Stimulated activated CD4-positive, alpha-beta T cell treated with anti-CD3 and anti-CD28 coated beads, Interleukin-4, amount 100 ng/mL, for 1 hour (primary cell): ENCODE results near the gene PSME1.
"Not testable (repeated sequence)": the region's sequence is repeated elsewhere in the genome, so short reads cannot be mapped to it uniquely, and the experiment has no call there.

Experiments used
- DNase-seq: peaks from one replicate; pipeline ENCODE4 v3.0.0-alpha.2; 2020

Gene PSME1

DNA sequence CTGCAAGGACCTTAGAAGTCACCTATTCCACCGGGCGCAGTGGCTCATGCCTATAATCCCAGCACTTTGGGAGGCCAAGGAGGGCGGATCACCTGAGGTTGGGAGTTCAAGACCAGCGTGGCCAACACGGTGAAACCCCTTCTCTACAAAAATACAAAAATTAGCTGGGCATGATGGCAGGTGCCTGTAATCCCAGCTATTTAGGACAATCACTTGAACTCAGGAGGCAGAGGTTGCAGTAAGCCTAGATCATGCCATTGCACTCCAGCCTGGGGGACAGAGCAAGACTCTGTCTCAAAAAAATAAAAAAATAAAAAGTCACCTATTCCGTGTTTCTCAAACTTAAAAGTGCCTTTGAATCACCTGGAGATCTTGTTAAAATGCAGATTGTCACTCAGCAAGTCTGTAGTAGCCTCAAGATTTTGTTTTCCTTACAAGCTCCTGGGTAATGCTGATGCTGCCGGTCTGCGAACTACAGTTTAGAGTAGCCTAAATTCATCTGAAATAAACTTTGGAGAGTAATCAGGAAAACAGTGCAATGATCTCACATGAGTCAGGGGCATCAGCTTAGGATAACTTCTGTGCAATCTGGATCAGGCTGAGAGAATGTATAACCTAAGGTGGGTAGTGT is 30.3 kb upstream of the PSME1 start:
- DNase-seq = not testable (repeated sequence)

GRCh38 chr14:24106672-24107271 is 29.2 kb upstream of the PSME1 start:
- no peak for DNase-seq

- DNase-seq = no peak
Observed at GRCh38 chr14:24108336-24108874, 27.6 kb upstream of the PSME1 start.

DNA sequence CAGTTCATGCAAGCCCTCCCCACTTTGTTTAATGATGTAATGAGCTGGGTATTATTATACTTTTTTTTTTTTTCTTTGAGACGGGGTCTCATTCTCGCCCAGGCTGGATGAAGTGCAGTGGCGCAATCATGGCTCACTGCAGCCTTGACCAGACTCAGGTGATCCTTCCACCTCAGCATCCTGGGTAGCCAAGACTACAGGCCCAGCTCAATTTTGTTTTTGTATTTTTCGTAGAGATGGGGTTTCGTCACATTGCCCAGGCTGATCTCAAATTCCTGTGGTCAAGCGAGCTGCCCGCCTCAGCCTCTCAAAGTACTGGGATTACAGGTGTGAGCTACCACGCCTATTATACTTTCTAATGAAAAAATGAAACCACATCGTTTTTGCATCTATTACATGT is 25.9 kb upstream of the PSME1 start:
- DNase-seq = no peak

DNA sequence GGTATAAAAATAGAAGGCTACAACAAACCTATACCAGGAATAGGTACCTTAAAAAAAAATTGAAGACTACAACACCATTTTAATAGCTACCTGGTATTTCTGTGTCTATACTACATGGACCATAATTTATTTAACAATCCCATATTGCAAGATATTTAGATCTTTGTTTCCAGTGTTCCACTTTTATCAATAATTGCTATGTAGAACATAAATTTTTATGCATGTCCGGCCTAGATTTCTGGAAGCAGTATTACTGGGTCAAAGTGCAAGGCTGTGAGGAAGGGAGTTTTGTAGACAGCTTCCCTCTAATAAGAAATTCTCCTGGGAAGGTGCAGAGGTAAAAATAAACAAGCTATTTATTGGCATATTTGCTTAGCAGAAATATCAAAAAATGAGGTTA is 25.5 kb upstream of the PSME1 start:
- DNase-seq = no peak

GRCh38 chr14:24113379-24113800 is 22.6 kb upstream of the PSME1 start:
- DNase-seq = no peak

- DNase-seq = peak; percentile 69
Observed at GRCh38 chr14:24113801-24114531, 22.0 kb upstream of the PSME1 start.

DNA sequence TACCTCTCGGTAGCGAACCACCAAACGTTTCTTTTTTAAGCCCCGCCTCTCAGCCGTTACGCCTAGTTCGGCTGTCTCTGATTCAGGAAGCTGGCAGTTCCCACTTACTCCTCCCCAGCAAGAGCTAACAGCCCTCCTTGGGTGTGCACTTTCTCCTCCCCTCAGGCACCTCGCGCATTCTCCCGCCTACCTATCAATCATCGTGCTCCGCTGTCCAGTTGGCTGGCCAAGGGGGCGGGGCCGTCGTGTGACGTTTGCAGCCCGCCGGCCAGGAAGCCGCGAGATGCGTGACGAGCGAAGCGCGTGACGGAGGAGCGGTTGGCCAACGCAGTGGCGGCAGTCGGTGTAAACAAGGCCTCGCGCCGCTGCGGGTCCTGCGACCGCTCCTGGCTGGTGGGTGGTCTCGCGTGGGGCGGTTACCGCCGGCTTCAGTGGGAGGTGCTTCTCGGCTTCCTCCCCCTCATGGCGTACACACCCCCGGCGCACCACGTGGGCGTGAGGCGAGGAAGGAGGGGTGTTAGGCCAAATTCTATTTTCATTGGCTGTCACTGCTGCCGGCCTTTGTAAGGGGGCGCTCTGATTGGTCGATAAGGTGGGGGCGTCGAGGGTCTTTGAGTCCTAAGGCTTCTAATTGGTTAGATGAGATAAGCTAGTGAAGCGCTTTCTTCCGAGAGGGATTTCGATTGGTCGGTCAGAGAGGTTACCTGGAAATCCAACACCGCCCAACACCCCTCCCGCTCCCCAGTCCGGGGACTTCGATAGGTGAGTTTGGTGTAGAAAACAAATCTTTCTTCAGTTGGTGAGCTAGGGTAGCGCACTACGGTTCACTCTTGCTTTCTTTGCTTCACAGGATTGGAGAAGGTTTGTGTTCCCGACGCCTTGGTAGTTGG is 21.2 kb upstream of the PSME1 start, which contains the start of the genes DCAF11 and NRL:
Gene DCAF11, plus strand, starts transcription at position 246 of the 890 bp plus-strand sequence. CDS start 818 bp downstream, outside the sequence.
Gene NRL, minus strand, starts transcription at position 418 of the 890 bp plus-strand sequence. CDS start 32,101 bp downstream, outside the sequence.
- peak; percentile 97 for DNase-seq

GRCh38 chr14:24115422-24116127 is 20.4 kb upstream of the PSME1 start:
- DNase-seq = no peak

- no peak for DNase-seq
Observed at GRCh38 chr14:24116128-24116814, 19.7 kb upstream of the PSME1 start.

- DNase-seq = no peak
Observed at GRCh38 chr14:24117179-24117578, 18.8 kb upstream of the PSME1 start.

DNA sequence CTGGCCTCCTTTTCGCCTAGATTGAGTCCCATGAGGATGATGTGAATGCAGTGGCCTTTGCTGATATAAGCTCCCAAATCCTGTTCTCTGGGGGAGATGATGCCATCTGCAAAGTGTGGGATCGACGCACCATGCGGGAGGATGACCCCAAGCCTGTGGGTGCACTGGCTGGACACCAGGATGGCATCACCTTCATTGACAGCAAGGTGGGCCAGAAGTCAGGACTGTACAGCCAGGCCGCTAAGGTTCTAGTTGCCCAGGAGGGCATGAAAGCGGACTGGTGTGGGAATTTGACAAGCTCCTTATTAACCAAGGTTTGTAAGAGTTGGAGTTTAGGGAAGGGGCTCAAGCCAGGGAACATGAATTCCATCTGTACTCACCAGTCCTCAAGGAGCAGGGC is 16.3 kb upstream of the PSME1 start:
- DNase-seq = no peak

- no peak for DNase-seq
Observed at GRCh38 chr14:24121210-24121609, 14.8 kb upstream of the PSME1 start.

DNA sequence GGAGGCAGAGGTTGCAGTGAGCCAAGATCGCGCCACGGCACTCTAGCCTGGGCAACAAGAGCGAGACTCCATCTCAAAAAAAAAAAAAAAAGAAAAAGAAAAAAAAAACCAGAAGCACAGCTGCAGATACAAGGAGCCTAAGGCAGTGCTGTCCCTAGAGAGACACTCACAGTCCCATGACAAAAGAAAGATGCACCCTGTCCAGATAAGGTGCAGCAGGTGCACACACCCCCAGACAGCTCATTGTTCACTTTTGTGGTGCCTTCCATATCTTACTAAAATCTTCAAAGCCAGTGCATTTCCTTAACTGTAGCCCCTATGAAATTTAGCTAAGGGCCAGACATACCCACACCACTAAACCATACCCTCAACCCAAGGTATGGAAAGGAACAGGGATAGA is 13.6 kb upstream of the PSME1 start:
- no peak for DNase-seq

DNA sequence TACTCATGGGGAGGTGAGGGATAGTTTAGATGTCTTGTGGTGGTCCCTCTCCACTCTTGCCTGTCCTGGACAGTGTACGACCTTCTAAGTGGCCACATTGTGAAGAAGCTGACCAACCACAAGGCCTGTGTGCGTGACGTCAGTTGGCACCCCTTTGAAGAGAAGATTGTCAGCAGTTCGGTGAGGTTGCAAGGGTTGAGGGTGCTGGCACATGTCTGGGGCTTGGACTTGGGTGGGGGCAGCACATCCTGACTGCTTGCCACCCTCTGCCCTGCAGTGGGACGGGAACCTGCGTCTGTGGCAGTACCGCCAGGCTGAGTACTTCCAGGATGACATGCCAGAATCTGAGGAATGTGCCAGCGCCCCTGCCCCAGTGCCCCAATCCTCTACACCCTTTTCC is 13.1 kb upstream of the PSME1 start:
- no peak for DNase-seq

DNA sequence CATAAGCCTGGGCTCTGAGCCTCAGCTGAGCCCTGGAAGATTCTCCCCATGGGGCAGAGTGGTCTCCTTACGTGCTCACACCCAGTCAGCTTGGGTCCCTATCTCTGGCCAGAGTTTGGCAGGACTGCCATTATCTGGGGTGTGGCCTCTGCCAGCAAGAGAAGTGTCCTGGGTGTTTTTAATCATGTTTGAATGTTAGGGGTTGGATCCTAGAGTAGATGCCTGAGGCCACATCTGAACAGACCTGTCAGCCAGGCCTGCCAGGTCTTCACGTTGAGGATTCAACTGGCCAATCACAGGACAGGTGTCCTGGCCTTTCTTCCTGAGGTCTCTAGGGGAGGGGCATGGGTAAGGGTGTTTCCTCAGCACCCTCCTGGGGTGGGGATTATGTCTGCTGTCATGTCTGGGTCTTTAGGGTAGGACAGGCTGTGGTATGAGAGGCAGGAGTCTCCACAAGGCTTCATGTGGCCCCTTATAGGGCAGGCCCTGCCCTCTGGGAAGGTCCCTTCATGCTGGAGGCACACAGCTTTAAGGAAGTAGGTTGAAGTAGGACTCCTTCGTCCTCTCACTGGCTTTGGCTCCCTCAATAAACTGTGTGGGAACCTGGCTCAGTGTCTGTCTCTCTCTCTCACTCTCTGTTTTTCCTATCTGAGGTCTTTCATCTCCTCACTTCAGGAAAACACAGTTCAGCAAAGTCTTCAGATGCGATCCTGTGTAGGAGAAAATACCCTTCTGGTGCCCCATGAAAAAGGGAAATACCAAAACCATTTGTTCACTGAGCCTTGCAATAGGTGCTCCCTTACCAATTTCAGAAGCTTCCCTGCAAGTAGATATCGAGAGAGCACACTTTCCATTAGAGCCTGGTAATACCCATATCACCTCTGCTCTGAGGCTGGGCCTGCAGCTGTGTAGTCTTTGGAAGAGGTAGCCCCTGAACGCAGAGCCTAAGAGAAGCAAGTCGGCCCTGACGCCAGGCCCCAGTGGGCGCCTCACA is 12.3 kb upstream of the PSME1 start:
- DNase-seq = no peak

- DNase-seq = no peak
Observed at GRCh38 chr14:24126939-24127338, 9.1 kb upstream of the PSME1 start.

DNA sequence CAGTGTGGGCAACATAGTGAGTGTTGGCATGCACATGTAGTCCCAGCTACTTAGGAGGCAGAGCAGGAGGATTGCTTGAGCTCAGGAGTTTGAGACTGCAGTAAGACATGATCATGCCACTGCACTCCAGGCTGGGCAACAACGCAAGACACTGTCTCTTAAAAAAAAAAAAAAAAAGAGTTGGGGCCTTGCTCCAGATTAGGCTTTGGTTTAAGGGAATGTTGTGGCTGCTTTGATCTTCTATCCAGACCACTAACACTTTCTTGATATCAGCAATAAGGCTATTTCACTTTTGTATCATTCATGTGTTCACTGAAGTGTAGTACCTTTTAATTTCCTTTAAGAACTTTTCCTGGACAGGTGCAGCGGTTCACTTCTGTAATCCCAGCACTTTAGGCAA is 8.3 kb upstream of the PSME1 start:
- DNase-seq = no peak

DNA sequence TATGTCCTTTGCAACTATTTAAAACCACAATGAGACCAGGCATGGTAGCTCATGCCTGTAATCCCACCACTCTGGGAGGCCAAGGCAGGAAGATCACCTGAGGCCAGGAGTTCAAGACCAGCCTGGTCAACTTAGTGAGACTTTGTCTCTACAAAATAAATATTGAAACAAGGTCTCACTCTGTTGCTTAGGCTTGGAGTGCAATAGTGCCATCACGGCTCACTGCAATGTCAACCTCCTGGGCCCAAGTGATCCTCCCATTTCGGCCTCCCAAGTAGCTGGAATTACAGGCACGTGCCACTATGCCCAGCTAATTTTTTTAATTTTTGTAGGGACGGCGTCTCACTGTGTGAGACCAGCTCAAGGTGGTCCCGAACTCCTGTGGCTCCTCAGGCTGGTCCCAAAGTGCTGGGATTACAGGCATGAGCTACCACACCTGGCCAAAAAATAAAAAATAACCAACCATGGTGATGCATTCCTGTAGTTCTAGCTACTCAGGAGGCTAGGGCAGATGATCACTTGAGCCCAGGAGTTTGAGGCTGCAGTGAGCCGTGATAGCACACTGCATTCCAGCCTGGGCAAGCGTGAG is 6.5 kb upstream of the PSME1 start:
- DNase-seq = no peak

GRCh38 chr14:24130380-24130716 is 5.6 kb upstream of the PSME1 start, which contains the start of gene FITM1:
Gene FITM1, plus strand, starts transcription at chr14:24130659. Its CDS starts 905 bp downstream, at chr14:24131564.
- no peak for DNase-seq
